Skeletal muscle tissue (tissue), 4 donors: Measurements from ENCODE around the gene TMC1. TPM values are rescaled to one million over a fixed set of nuclear protein-coding genes. Genes with fewer than 3 reads are reported as not detected.
"Not testable (repeated sequence)": the region's sequence is repeated elsewhere in the genome, so short reads cannot be mapped to it uniquely, and the experiment has no call there.

ENCODE experiments used
- H3K27ac ChIP-seq: one replicate; pipeline ENCODE4 v1.7.0; 2013; ENCODE audit warnings: mild to moderate bottlenecking, low read depth, low read length, inconsistent platforms
- H3K27me3 ChIP-seq, 3 donors: one replicate each; pipeline ENCODE4 v1.7.0; 2013; ENCODE audit warnings: low read length in 3 of 3; ENCODE audit not compliant: control insufficient read depth in 3 of 3, insufficient read depth in 3 of 3
- H3K36me3 ChIP-seq, 3 donors: one replicate each; pipeline ENCODE4 v1.7.0; 2013; ENCODE audit warnings: low read length in 3 of 3; ENCODE audit not compliant: control insufficient read depth in 3 of 3, insufficient read depth in 3 of 3
- H3K4me1 ChIP-seq, 3 donors: one replicate each; pipeline ENCODE4 v1.7.0; 2013; ENCODE audit warnings: low read length in 3 of 3, mild to moderate bottlenecking in 3 of 3; ENCODE audit not compliant: control insufficient read depth in 3 of 3, insufficient read depth in 3 of 3
- H3K4me3 ChIP-seq, 3 donors: one replicate each; pipeline ENCODE4 v1.7.0; 2013; ENCODE audit warnings: low read length in 3 of 3
- H3K9ac ChIP-seq, 3 donors: one replicate each; pipeline ENCODE4 v1.7.0; 2013; ENCODE audit warnings: low read length in 3 of 3, mild to moderate bottlenecking in 3 of 3, moderate library complexity in 2 of 3, low read depth in 1 of 3
- H3K9me3 ChIP-seq, 3 donors: one replicate each; pipeline ENCODE4 v1.7.0; 2013; ENCODE audit warnings: low read length in 3 of 3; ENCODE audit not compliant: control insufficient read depth in 3 of 3
- total RNA-seq: library from RNA; depleted of rRNA; stranded (reverse); fragments of >200 nt; gene quantifications from one replicate; pipeline ENCODE4 v1.2.3, GENCODE V29; 2014
- donor health status: Osteomylitis.

Gene TMC1
- total RNA-seq, 1 donor from 2014 or later, result 0.52 TPM

DNA sequence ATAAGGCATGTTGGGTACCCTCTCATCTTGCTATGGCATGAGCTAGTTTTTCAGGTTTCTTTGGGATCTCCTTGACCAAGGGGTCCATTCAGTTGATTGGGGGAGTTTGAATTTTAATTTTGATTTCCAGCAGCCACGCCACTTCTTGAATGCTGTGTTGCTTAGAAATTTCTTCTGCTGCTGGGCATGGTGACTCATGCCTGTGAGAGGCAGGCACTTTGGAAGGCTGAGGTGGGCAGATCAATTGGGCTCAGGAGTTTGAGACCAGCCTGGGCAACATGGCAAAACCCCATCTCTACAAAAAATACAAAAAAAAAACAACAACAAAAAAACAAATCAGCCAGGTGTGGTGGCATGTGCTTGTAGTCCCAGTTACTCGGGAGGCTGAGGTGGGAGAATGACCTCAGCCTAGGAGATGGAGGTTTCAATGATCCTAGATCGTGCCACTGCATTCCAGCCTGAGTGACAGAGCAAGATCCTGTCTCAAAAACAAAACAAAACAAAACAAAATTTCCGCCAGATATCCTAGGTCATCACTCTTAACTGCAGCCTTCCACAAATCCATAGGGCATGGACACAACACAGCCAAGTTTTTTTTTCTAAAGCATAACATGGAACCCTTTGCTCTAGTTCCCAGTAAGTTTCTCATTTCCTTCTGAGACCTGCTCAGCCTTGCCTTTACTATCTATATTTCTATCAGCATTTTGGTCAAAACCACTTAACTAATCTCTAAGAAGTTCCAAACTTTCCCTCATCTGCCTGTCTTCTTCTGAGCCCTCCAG lies 17.7 kb downstream of the TMC1 start:
- Histone ChIP-seq H3K27me3 (no peaks in the 10 kb centered on the region), H3K36me3 (no peaks in the 10 kb centered on the region), H3K9ac (no peak overlapping the region), H3K27ac (no peak overlapping the region), H3K9me3 (no peaks in the 10 kb centered on the region), H3K4me1 (no peaks in the 10 kb centered on the region), H3K4me3 (no peak overlapping the region)

DNA sequence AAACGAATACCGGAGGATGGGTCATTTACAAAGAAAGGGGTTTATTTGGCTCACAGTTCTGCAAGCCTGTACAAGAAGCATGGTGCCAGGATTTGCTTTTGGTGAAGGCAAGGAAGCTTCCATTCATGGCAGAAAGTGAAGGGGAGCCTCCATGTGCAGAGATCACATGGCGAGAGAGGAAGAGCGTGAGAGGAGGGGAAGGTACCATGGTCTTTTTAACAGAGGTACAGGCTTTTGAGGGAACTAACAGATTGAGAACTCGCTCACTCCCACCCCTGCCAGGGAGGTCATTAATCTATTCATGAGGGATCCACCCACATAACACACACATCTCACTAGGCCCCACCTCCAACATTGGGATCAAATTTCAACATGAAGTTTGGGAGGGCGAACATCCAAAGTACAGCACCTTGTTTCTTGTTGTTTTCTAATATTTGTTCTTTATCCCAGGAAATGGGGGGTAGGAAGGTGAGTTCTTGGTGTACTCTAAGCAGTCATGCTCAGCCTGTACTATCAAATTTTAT lies 18.5 kb downstream of the TMC1 start:
- Histone ChIP-seq H3K4me3 (no peak overlapping the region), H3K4me1 (no peaks in the 10 kb centered on the region), H3K27ac (no peak overlapping the region), H3K9me3 (no peaks in the 10 kb centered on the region), H3K27me3 (no peaks in the 10 kb centered on the region), H3K9ac (no peak overlapping the region), H3K36me3 (no peaks in the 10 kb centered on the region)

DNA sequence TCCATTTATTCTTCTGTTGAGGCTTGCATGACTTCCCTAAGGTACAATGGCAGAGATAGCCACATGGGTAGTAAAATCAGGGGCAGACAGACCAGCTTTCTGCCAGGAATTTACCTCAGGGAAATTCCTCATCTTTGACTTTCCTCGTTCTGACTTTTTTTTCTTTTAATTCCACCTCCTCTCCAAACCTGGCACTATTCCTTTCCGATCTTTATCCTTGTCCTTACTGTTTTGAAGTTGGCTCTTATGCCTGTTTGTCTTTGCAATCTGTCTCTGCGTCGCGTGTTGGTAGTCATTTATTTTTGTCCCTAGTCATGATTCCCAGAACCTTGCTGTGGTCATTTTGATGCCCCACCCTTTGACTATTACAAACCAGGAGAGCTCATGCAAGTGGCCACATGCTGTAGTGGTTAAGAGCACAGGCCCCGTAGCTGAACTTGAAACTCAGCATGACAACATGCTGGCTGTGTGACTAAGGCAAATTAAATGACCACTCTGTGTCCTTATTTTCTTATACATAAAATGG lies 19.0 kb downstream of the TMC1 start:
- H3K4me3 ChIP-seq, result no peak overlapping the region
- H3K9ac ChIP-seq, result no peak overlapping the region
- H3K27me3 ChIP-seq, result no peaks in the 10 kb centered on the region
- H3K36me3 ChIP-seq, result no peaks in the 10 kb centered on the region
- H3K4me1 ChIP-seq, result no peaks in the 10 kb centered on the region
- H3K9me3 ChIP-seq, result no peaks in the 10 kb centered on the region
- no peak overlapping the region for H3K27ac ChIP-seq

DNA sequence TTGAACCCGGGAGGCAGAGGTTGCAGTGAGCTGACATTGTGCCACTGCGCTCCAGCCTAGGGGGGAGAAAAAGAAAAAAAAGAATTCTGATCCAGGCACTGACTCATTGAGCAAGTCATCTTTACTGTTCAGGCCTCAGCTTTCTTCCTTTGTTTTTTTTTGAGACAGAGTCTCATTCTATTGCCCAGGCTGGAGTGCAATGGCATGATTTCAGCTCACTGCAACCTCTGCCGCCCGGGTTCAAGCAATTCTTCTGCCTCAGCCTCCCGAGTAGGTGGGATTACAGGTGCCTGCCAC lies 21.1 kb downstream of the TMC1 start:
- H3K4me3 ChIP-seq, H3K27me3 ChIP-seq, H3K9me3 ChIP-seq, H3K36me3 ChIP-seq, H3K9ac ChIP-seq, H3K4me1 ChIP-seq, H3K27ac ChIP-seq: not testable (repeated sequence)

DNA sequence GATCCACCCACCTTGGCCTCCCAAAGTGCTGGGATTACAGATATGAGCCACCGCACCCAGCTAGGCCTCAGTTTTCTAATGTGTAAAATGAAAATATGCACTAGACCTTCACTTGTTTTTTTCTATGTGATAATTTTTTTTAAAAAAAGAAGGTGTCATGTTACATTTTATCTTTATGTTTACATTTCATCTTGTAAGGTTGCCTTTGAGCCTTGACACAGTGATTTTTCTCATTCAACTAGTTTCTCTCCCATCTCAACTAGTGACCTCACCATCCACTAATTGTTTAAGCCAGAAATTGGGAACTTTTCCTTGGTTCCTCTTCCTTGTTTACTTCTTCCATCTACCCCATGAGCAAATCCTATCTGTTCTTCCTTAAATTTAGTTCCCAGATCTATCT lies 21.5 kb downstream of the TMC1 start:
- Histone ChIP-seq H3K27me3 (no peaks in the 10 kb centered on the region), H3K9me3 (no peaks in the 10 kb centered on the region), H3K9ac (no peak overlapping the region), H3K27ac (no peak overlapping the region), H3K4me1 (no peaks in the 10 kb centered on the region), H3K4me3 (no peak overlapping the region), H3K36me3 (no peaks in the 10 kb centered on the region)

DNA sequence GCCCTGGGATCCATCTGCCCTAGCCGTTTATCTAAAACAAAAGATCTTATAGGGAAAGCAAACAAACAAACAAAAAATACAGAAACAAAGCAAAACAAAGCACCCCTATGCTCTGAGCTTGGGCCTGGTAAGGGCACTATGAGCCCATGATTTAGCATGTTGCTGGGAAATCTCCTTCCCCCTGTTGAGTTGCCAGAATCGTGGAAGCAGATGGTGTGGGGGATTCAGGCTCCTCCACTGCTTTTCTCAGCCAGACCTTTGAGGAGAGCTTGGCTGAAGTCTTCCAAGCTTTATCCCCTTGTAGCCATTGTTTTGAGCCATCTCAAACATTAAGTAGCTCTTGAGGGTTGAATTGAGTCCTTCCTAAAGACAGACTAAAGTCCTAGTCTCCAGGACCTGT lies 29.9 kb downstream of the TMC1 start:
- Histone ChIP-seq H3K27me3 (no peaks in the 10 kb centered on the region), H3K36me3 (no peaks in the 10 kb centered on the region), H3K27ac (no peak overlapping the region)

DNA sequence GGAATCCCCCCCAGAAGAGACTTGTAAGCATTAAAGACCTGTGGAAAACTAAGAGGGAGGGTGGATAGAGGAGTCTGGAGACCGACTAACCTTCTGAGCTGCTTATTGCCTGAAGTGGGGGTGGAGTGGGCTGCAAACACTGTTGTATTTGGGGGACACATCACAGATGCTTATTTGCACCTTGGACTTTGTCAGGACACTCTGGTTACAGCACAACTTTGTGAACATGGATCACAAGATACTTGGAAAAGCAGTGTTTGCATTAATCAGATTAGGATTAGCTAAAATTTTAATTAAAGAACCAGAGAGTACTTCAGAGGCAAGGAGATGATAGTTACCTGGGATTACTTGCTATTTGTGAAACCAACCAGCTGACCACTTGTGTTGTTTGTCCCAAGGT lies 30.9 kb downstream of the TMC1 start:
- Histone ChIP-seq H3K36me3 (no peaks in the 10 kb centered on the region), H3K9ac (no peak overlapping the region), H3K9me3 (no peaks in the 10 kb centered on the region), H3K27me3 (no peaks in the 10 kb centered on the region), H3K4me3 (no peak overlapping the region), H3K4me1 (no peaks in the 10 kb centered on the region), H3K27ac (no peak overlapping the region)

More for the DNA sequence above, 29.9 kb downstream of the TMC1 start:
- Histone ChIP-seq H3K4me3 (no peak overlapping the region), H3K9ac (no peak overlapping the region), H3K9me3 (no peaks in the 10 kb centered on the region), H3K4me1 (no peaks in the 10 kb centered on the region)

DNA sequence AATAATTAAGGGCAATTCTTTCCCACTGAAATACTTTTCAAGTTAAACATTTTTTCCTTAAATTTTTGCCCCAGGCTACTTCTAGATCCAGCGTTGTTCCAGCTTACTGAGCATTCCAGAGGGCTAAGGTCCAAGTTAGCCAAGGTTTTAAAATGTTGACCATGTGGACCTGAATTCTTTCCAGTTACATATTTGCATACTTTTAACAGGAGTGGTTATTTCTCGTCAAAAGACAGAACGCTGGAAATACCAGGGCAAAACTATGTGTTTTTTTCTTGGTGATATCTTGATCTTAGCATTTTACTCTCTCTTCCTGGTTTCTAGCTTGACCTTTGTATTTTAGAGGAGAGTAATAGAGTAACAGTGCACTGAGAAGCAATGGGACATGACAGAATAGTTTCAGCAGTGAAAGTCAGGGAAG lies 32.8 kb downstream of the TMC1 start:
- Histone ChIP-seq H3K4me1 (peaks cover 0 to 3% (median 0%) of the 10 kb centered on the region in 3 donors), H3K27ac (no peak overlapping the region), H3K4me3 (no peak overlapping the region), H3K27me3 (no peaks in the 10 kb centered on the region), H3K36me3 (no peaks in the 10 kb centered on the region), H3K9me3 (no peaks in the 10 kb centered on the region), H3K9ac (no peak overlapping the region)

DNA sequence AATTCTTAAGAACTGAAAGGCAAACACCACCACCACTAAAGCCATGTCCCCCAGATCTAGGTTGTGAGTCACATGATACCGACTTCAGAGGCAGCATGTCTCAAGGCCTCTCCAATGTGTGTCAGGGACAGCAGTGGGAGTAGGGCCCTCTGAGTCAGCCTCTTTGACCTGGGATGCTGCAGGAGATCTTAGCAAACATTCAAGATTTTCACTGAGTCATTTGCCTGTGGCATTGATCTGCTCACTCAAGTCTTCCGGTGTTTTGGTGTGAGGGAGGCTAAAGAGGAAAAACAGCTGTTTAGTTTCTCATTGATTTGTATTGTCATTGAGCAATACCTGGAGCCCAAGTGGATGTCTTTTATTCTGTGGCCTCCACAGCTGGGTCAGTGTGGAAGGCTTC lies 36.1 kb downstream of the TMC1 start:
- Histone ChIP-seq H3K4me1 (peaks cover 0 to 3% (median 0%) of the 10 kb centered on the region in 3 donors), H3K36me3 (no peaks in the 10 kb centered on the region), H3K4me3 (no peak overlapping the region), H3K27me3 (no peaks in the 10 kb centered on the region), H3K27ac (no peak overlapping the region), H3K9ac (no peak overlapping the region), H3K9me3 (no peaks in the 10 kb centered on the region)

DNA sequence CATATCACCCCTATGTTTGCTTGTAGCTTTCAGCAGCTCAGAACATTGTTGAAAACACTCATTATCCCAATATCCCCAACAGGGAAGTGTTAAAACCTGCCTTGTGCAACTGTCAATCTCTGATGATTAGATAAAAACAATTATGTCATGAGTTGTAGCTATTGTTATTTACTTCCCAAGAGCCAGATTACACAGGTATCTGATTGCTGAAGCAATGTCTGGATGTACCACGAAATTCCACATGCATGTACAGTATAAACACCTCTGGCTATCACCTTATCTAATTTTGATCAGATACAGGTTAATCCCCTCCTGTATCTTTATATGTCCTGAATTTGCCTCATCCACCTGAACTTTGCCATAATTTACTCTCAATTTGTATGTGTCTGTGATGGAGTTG lies 38.7 kb downstream of the TMC1 start:
- H3K36me3 ChIP-seq, result no peaks in the 10 kb centered on the region
- no peak overlapping the region for H3K4me3 ChIP-seq
- peaks cover 0 to 3% (median 0%) of the 10 kb centered on the region in 3 donors for H3K4me1 ChIP-seq
- no peaks in the 10 kb centered on the region for H3K9me3 ChIP-seq
- H3K27me3 ChIP-seq, result no peaks in the 10 kb centered on the region
- no peak overlapping the region for H3K9ac ChIP-seq
- H3K27ac ChIP-seq, result no peak overlapping the region
